Endothelial cell (in vitro differentiated cells): ENCODE measurements around the gene MUC13. TPM values are rescaled to one million over a fixed set of nuclear protein-coding genes. Genes with fewer than 3 reads are reported as not detected.
"Not testable (repeated sequence)": the region's sequence is repeated elsewhere in the genome, so short reads cannot be mapped to it uniquely, and the experiment has no call there.

Experiments used
- DNase-seq: peaks from one replicate; pipeline ENCODE4 v3.0.0; 2021; ENCODE audit warnings: low spot score
- H3K27ac Mint-ChIP-seq: one replicate; pipeline ENCODE4 v1.8.0; 2021; ENCODE audit warnings: mixed read lengths, inconsistent platforms; ENCODE audit not compliant: unreplicated experiment
- H3K27me3 Mint-ChIP-seq: one replicate; pipeline ENCODE4 v1.8.0; 2021; ENCODE audit warnings: mild to moderate bottlenecking, moderate library complexity, mixed read lengths, inconsistent platforms; ENCODE audit not compliant: unreplicated experiment
- H3K36me3 Mint-ChIP-seq: one replicate; pipeline ENCODE4 v1.8.0; 2021; ENCODE audit warnings: mild to moderate bottlenecking, low read depth, mixed read lengths, inconsistent platforms; ENCODE audit not compliant: unreplicated experiment
- H3K4me1 Mint-ChIP-seq: one replicate; pipeline ENCODE4 v1.8.0; 2021; ENCODE audit warnings: mild to moderate bottlenecking, mixed read lengths, inconsistent platforms; ENCODE audit not compliant: unreplicated experiment
- H3K4me3 Mint-ChIP-seq: one replicate; pipeline ENCODE4 v1.8.0; 2021; ENCODE audit warnings: mild to moderate bottlenecking, mixed read lengths, inconsistent platforms; ENCODE audit not compliant: unreplicated experiment
- H3K9me3 Mint-ChIP-seq: one replicate; pipeline ENCODE4 v1.8.0; 2021; ENCODE audit warnings: mixed read lengths, inconsistent platforms; ENCODE audit not compliant: unreplicated experiment
- CTCF ChIP-seq: fragments of 200-600 bp; sonication (generic); IDR thresholded peaks from one replicate; pipeline ENCODE4 v1.5.0; 2021; ENCODE audit warnings: antibody characterized with exemption; ENCODE audit not compliant: unreplicated experiment
- total RNA-seq: library from RNA; stranded (reverse); fragmentation: NEBNext Ultra II Directional; extraction: Animal tissue kit (Norgen Biotek cat#: 25700); gene quantifications from one replicate; pipeline ENCODE4 v1.2.1, GENCODE V29; 2021; ENCODE audit not compliant: unreplicated experiment

The MUC13 gene
- total RNA-seq, 1 donor from 2014 or later, result not detected

GRCh38 chr3:124962403-124962940 is 27.9 kb upstream of the MUC13 start:
- no peak for DNase-seq
- Mint-ChIP-seq H3K4me1 (peaks cover 2% of the 10 kb centered on the region), H3K27me3 (no peaks in the 10 kb centered on the region), H3K9me3 (no peaks in the 10 kb centered on the region), H3K27ac (no peak overlapping the region), H3K36me3 (no peaks in the 10 kb centered on the region), H3K4me3 (no peak overlapping the region)
- TF ChIP-seq CTCF, result no peak

- Mint-ChIP-seq H3K27ac (no peak overlapping the region), H3K27me3 (no peaks in the 10 kb centered on the region), H3K4me1 (peaks cover 2% of the 10 kb centered on the region), H3K36me3 (no peaks in the 10 kb centered on the region), H3K9me3 (no peaks in the 10 kb centered on the region), H3K4me3 (no peak overlapping the region)
- DNase-seq, result no peak
- no peak for TF ChIP-seq CTCF
Observed at GRCh38 chr3:124960698-124961097, 26.1 kb upstream of the MUC13 start.

GRCh38 chr3:124960105-124960504 is 25.6 kb upstream of the MUC13 start:
- Mint-ChIP-seq H3K4me1 (peaks cover 2% of the 10 kb centered on the region), H3K27ac (no peak overlapping the region), H3K9me3 (no peaks in the 10 kb centered on the region), H3K4me3 (no peak overlapping the region), H3K27me3 (no peaks in the 10 kb centered on the region), H3K36me3 (no peaks in the 10 kb centered on the region)
- no peak for TF ChIP-seq CTCF
- no peak for DNase-seq

GRCh38 chr3:124957951-124958350 is 23.4 kb upstream of the MUC13 start:
- not testable (repeated sequence) for H3K4me1 Mint-ChIP-seq, H3K4me3 Mint-ChIP-seq, DNase-seq, H3K9me3 Mint-ChIP-seq, H3K27ac Mint-ChIP-seq, H3K36me3 Mint-ChIP-seq, H3K27me3 Mint-ChIP-seq

GRCh38 chr3:124952282-124952855 is 17.8 kb upstream of the MUC13 start:
- Mint-ChIP-seq H3K4me1 (no peaks in the 10 kb centered on the region), H3K27ac (no peak overlapping the region), H3K36me3 (no peaks in the 10 kb centered on the region), H3K4me3 (no peak overlapping the region), H3K27me3 (no peaks in the 10 kb centered on the region), H3K9me3 (no peaks in the 10 kb centered on the region)
- TF ChIP-seq CTCF, result no peak
- no peak for DNase-seq
